ENCODE results near the gene SLIT3. TPM values are rescaled to one million over a fixed set of nuclear protein-coding genes. Genes with fewer than 3 reads are reported as not detected.
A peak's percentile ranks its signal among the peaks of the same experiment; 100 is the strongest.

Gene SLIT3
- total RNA-seq, 6 donors from 2014 or later = 10.8 to 57.3 (median 32.2) TPM

- no peak for ATAC-seq (ENCODE audit: low FRiP score in 2 of 2)
These were observed 524.9 kb downstream of the SLIT3 start for GRCh38 chr5:168776070-168776469.

GRCh38 chr5:168773226-168773625 lies 527.7 kb downstream of the SLIT3 start:
- H3K4me3 ChIP-seq = no peak overlapping the region
- ATAC-seq (ENCODE audit: low FRiP score in 2 of 2) (no peak), DNase-seq (no peak)
- WGBS, 2 donors = 89 to 93% methylated on average over 7 to 9 of the region's 9 CpGs
- no peak for TF ChIP-seq CTCF (IDR thresholded peaks at IDR 0.05)
- TF ChIP-seq EP300 (IDR thresholded peaks at IDR 0.05) = no peak
- TF ChIP-seq POLR2AphosphoS5 (IDR thresholded peaks at IDR 0.05) = no peak
- TF ChIP-seq POLR2A (IDR thresholded peaks at IDR 0.05) = no peak
- H3K27me3 ChIP-seq = no peaks in the 10 kb centered on the region
- no peaks in the 10 kb centered on the region for H3K4me1 ChIP-seq
- no peaks in the 10 kb centered on the region for H3K36me3 ChIP-seq
- no peak overlapping the region for H3K27ac ChIP-seq
- H3K9me3 ChIP-seq = no peaks in the 10 kb centered on the region

More at GRCh38 chr5:168776070-168776469, 524.9 kb downstream of the SLIT3 start:
- no peaks in the 10 kb centered on the region for H3K27me3 ChIP-seq
- H3K9me3 ChIP-seq = no peaks in the 10 kb centered on the region
- TF ChIP-seq POLR2A (IDR thresholded peaks at IDR 0.05) (no peak), EP300 (IDR thresholded peaks at IDR 0.05) (no peak), POLR2AphosphoS5 (IDR thresholded peaks at IDR 0.05) (no peak), CTCF (IDR thresholded peaks at IDR 0.05) (no peak)
- H3K4me3 ChIP-seq = no peak overlapping the region
- H3K27ac ChIP-seq = no peak overlapping the region
- H3K4me1 ChIP-seq = no peaks in the 10 kb centered on the region
- H3K36me3 ChIP-seq = no peaks in the 10 kb centered on the region
- peak in 1 of 2 donors; percentile 46 for DNase-seq
- 73 to 83% methylated on average over 9 of the region's 9 CpGs for WGBS, 2 donors

GRCh38 chr5:168772316-168772961 lies 528.5 kb downstream of the SLIT3 start:
- Histone ChIP-seq H3K27me3 (no peaks in the 10 kb centered on the region), H3K36me3 (no peaks in the 10 kb centered on the region), H3K27ac (no peak overlapping the region), H3K9me3 (no peaks in the 10 kb centered on the region), H3K4me3 (no peak overlapping the region), H3K4me1 (no peaks in the 10 kb centered on the region)
- no peak for ATAC-seq (ENCODE audit: low FRiP score in 2 of 2)
- 81 to 87% methylated on average over 19 to 22 of the region's 22 CpGs for WGBS, 2 donors
- TF ChIP-seq POLR2A (IDR thresholded peaks at IDR 0.05) (no peak), CTCF (IDR thresholded peaks at IDR 0.05) (no peak), EP300 (IDR thresholded peaks at IDR 0.05) (no peak), POLR2AphosphoS5 (IDR thresholded peaks at IDR 0.05) (no peak)
- peak in 1 of 2 donors; percentile 71 for DNase-seq

- Histone ChIP-seq H3K4me1 (no peaks in the 10 kb centered on the region), H3K27ac (no peak overlapping the region), H3K4me3 (no peak overlapping the region), H3K9me3 (no peaks in the 10 kb centered on the region), H3K36me3 (no peaks in the 10 kb centered on the region), H3K27me3 (no peaks in the 10 kb centered on the region)
- no peak for DNase-seq
- 61 to 62% methylated on average over 5 to 6 of the region's 6 CpGs for WGBS, 2 donors
- no peak for TF ChIP-seq CTCF (IDR thresholded peaks at IDR 0.05)
- TF ChIP-seq POLR2A (IDR thresholded peaks at IDR 0.05) = no peak
- TF ChIP-seq EP300 (IDR thresholded peaks at IDR 0.05) = no peak
- no peak for TF ChIP-seq POLR2AphosphoS5 (IDR thresholded peaks at IDR 0.05)
- ATAC-seq (ENCODE audit: low FRiP score in 2 of 2) = no peak
These were observed 529.3 kb downstream of the SLIT3 start for GRCh38 chr5:168771678-168772077.

GRCh38 chr5:168770996-168771395 lies 529.9 kb downstream of the SLIT3 start:
- no peaks in the 10 kb centered on the region for H3K36me3 ChIP-seq
- no peak overlapping the region for H3K27ac ChIP-seq
- no peaks in the 10 kb centered on the region for H3K4me1 ChIP-seq
- H3K4me3 ChIP-seq = no peak overlapping the region
- 80 to 92% methylated on average over 5 of the region's 5 CpGs for WGBS, 2 donors
- ATAC-seq (ENCODE audit: low FRiP score in 2 of 2) = no peak
- H3K9me3 ChIP-seq = no peaks in the 10 kb centered on the region
- no peak for DNase-seq
- no peak for TF ChIP-seq EP300 (IDR thresholded peaks at IDR 0.05)
- TF ChIP-seq POLR2AphosphoS5 (IDR thresholded peaks at IDR 0.05) = no peak
- no peak for TF ChIP-seq CTCF (IDR thresholded peaks at IDR 0.05)
- TF ChIP-seq POLR2A (IDR thresholded peaks at IDR 0.05) = no peak
- H3K27me3 ChIP-seq = no peaks in the 10 kb centered on the region
